NCI-H82 treated with DMSO at 0.1 percent for 48 hours (cell line): ENCODE data around the gene PTTG2.

Experiments
- DNase-seq: peaks from one replicate; lab custom pipeline; 2025; ENCODE audit not compliant: unreplicated experiment; lab: John Stamatoyannopoulos, UW

Gene PTTG2

GRCh38 chr4:37982736-37983135 lies 22.5 kb downstream of the PTTG2 start:
- no peak for DNase-seq

- no peak for DNase-seq
Measured at GRCh38 chr4:37983951-37984350, 23.8 kb downstream of the PTTG2 start.

DNA sequence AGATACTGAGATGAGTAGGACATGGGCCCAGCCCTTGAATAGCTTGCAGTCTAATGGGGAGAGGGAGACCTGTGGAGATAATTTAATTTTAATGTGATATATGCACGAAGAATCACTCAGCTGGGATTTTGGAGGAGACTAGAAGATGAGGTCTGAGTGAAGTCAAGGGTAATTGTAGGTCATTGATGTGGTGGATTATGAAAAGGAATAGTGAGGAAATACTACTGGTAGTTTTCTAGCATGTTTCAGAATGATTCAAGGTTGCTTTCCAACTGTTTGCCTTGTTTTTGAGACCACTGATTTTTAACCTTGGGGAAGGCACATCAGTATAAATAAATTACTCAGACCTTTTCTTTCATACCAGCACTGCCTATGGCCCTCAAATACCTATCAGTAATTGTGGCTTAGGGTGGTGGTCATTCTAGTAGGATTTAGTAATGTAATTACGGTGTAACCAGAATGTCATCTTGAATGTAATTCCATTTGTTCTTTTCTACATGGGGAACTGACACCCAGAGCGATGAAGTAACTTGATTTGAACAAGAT lies 25.6 kb downstream of the PTTG2 start:
- DNase-seq: no peak

DNA sequence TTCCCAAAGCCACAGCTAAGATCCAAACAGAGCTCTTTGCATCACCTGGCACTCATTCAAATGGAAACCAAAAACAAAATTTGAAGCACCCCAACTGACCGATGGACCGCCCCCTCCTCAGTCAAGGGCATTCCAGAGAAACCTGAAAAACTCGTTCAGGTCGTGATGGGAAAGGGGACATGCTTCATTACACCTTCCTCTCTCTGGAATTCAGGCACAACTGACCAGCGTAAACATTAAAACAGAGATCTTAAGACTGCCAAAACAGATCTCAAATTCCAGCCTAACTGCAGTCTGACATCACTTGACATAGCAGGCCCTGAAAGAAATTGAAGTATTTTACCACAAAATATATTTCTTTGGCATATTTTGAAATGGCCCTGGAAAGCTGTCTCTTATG lies 28.5 kb downstream of the PTTG2 start:
- DNase-seq: no peak

DNA sequence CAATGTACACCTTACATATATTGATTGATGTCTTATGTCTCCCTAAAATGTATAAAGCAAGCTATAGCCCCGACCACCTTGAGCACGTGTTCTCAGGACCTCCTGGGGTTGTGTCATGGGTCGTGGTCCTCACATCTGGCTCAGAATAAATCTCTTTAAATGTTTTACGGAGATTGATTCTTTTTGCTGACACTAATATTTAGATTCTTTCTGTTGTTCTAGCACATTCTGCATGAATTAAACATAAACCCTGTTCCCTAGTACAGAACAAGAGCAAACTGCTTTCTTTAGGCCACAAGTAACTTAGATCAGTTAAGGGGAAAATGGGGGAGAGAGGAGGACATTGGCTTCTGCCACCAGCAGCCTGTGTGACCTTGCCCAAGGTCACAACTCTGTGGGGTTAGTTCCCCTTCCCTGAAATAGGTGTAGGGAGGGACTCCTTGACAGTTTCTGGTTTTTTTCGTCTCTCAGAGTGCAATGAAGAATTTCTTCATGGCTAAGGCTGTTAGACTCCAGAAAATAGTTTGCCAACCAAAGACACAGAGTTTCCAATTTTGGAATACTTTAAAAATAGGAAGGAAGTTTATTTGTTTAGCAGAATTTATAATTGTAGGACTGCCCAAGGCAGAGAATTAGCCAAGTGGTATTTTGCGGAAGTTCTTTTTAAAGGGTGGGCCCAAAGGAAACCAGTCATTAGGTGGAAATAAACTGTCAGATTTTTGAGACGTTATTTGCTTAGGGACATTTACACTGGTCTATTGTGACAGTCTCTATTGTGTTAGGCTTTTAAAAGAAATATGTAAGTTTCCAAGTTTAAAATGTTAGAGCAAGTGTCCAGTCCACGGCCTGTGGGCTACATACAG lies 29.4 kb downstream of the PTTG2 start:
- no peak for DNase-seq

- no peak for DNase-seq
Measured at GRCh38 chr4:37990731-37991245, 30.6 kb downstream of the PTTG2 start.

DNA sequence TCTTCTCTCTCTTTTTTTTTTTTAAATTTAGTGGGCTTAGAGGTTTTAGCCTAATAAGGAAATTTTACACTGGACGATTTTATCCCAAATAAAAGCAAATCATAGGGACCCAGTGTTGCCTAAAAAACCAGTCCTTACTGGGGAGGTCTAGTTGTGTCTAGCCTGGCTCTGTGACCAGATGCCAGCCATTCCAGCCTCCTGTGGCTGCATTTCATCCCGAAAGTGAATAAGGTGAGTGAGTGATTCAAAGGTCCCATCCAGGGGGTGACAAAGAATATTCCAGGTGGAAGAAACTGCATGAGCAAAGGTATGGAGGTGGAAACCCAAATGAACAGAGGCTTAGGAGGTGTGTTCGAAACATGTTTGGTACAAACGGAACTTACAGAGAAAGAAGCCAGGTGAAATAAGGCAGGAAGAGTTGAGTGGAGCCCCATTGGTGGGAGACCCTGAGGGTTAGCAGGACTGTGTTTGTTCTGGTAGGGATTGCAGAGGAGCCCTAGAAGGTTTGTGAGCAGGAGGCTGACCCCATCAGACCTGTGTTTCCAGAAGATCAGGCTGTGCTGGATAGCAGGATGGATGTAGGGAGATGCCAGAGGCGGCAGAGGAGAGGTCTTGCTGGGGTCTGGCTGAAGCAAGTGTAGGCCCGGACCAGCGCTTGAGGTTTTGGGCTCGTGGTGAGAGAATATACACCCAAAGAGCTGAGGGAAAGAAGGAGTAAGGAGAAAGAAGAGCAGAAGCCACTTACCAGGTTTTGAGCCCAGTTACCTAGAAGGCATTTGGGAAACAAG lies 31.6 kb downstream of the PTTG2 start:
- no peak for DNase-seq

GRCh38 chr4:37993806-37994205 lies 33.6 kb downstream of the PTTG2 start:
- DNase-seq: no peak

DNA sequence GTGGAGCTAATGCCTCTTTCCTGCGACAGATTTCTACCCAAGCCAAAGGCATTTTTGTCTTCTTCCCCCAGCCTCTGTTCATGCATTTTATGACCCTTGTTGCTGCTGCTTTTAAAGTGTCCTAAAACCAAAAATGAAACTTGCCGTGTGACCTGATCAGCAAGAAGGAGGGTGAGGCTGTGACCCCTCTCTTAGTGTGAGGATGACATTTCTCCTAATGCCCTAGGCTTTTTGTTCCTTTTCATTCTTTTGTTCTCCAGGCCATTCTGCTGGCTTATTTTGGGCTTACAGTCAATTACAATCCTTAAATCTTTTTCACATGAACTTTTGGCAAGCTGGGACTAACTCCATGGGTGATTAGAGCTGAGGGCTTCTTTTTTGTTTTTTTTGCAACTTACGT lies 34.4 kb downstream of the PTTG2 start:
- no peak for DNase-seq

- no peak for DNase-seq
Measured at GRCh38 chr4:37995299-37995821, 35.2 kb downstream of the PTTG2 start.

DNA sequence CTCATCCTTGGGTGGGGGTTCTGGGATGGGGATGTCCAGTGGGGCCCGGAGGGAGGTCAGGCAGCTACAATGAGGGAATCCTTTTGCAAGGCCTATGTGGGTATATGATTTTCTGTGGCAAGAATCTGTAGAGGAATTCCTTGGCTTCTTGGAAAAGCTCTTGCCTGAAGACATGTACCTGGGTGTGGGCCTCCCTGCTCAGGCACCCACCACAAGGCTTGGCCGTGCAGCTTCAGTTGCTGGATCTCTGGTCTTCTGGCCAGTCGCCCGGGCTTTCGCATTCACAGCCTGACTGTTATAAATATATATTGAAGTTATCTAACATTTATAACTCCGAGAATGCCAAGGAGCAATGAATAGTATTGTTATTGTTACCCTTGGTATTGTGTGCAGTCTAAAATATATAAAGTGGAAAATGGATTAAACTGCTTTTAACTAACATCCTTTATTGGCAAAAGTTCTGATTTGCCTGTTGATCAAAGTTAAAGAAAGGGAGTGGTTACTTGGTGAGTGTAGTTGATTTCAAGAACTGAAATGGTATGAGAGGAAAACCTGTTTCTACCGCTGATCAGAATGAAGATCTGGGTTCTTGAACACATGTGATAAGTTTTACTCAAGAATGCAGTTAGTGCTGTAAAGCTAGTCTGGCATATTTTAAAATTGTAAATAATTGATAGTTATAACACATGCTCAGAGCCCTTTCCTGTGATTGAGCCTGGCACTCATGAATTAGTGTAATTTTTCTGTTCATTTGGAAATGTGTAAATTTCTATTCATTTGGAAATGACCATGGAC lies 36.0 kb downstream of the PTTG2 start:
- DNase-seq: no peak

GRCh38 chr4:37998226-37998625 lies 38.0 kb downstream of the PTTG2 start:
- DNase-seq: no peak

DNA sequence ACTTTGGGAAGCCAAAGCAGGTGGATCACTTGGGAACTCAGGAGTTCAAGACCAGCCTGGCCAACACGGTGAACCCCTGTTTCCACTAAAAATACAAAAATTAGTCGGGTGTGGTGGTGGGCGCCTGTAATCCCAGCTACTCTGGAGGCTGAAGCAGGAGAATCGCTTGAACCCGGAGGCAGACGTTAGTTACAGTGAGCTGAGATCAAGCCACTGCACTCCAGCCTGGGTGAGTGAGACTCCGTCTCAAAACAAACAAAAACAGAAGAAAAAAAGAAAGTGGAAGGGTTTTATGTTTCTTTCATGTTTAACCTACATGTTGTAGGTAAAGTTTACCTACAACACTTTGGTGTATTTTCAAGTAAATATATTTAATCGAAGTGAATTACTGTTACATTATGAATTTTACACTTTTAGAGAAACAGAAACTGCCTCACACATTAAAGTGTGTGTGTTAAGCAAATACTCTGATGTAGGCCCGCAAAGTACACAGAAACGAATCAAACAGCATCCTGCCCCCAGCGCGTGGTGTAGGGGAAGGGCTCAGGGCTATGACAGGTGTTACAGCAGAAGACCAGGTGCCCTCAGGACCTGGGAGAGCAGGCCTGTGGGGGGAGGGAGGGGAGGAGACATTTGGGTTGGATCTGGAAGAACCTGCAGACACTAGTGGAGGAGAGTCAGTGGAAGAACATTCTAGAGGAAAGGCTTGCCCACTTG lies 39.0 kb downstream of the PTTG2 start:
- no peak for DNase-seq

- DNase-seq: no peak
Measured at GRCh38 chr4:37999965-38000364, 39.8 kb downstream of the PTTG2 start.

- no peak for DNase-seq
Measured at GRCh38 chr4:38001927-38002326, 41.7 kb downstream of the PTTG2 start.

GRCh38 chr4:38002451-38003071 lies 42.4 kb downstream of the PTTG2 start:
- no peak for DNase-seq

GRCh38 chr4:38003102-38003501 lies 42.9 kb downstream of the PTTG2 start:
- DNase-seq: no peak

DNA sequence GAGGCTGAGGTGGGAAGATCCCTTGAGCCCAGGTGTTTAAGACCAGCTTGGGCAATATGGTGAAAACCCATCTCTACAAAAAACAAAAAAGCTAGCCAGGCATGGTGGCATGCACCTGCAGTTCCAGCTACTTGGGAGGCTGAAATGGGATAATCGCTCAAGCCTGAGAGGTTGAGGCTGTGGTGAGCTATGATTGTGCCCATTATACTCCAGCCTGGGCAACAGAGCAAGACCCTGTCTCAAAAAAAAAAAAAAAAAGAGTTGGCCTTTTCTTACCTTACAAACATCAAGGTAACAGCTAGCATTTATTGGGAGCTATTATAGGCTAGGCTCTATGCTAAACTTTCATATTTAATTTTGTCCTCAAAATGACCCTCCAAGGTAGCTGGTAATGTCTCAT lies 43.4 kb downstream of the PTTG2 start:
- no peak for DNase-seq

GRCh38 chr4:38004062-38004461 lies 43.9 kb downstream of the PTTG2 start:
- no peak for DNase-seq

DNA sequence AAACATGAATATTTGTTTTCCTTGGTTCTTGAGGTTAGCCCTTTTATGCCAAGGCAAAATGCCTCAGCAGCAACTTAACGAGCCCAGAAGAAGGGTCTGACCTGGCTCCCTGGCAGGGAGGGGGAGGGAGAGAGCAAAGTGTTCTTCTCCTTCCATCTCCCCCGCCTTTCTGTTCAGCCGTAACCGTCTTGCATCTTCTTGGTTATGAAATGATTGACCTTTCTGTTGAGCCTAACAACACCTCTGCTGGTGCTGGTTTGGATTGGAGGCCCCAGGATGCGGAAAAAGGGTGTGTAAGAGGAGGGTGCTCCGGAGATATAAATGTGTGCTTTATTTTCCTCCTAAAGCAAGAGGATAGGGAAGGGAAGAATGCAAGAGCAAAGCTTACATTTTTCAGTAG lies 44.7 kb downstream of the PTTG2 start:
- no peak for DNase-seq
